H9 (cell line): ENCODE measurements around the gene TBX5. TPM values are rescaled to one million over a fixed set of nuclear protein-coding genes. Genes with fewer than 3 reads are reported as not detected.

Experiments used
- DNase-seq: peaks from one replicate; pipeline ENCODE4 v3.0.0-alpha.2; 2017
- H2AFZ ChIP-seq: one replicate; pipeline ENCODE4 v1.6.1; 2013; ENCODE audit warnings: mild to moderate bottlenecking, low read length, control low read depth, moderate library complexity
- H2AK5ac ChIP-seq: 2 replicates; pipeline ENCODE4 v1.6.1; 2013; ENCODE audit warnings: low read length, control low read depth, mixed read lengths; ENCODE audit not compliant: insufficient read length
- H2BK120ac ChIP-seq: one replicate; pipeline ENCODE4 v1.6.1; 2013; ENCODE audit warnings: low read depth, mild to moderate bottlenecking, low read length, control low read depth, inconsistent platforms; ENCODE audit not compliant: poor library complexity, severe bottlenecking
- H2BK12ac ChIP-seq: 2 replicates; pipeline ENCODE4 v1.6.1; 2013; ENCODE audit warnings: low read length, control low read depth, mixed read lengths, low read depth; ENCODE audit not compliant: insufficient read length
- H2BK15ac ChIP-seq: 2 replicates; pipeline ENCODE4 v1.6.1; 2013; ENCODE audit warnings: low read depth, low read length, control low read depth
- H2BK20ac ChIP-seq: one replicate; pipeline ENCODE4 v1.6.1; 2013; ENCODE audit warnings: low read depth, mild to moderate bottlenecking, low read length, control low read depth, inconsistent platforms; ENCODE audit not compliant: poor library complexity, severe bottlenecking
- H2BK5ac ChIP-seq: 2 replicates; pipeline ENCODE4 v1.6.1; 2013; ENCODE audit warnings: low read length, control low read depth, mixed read lengths; ENCODE audit not compliant: insufficient read length
- H3K14ac ChIP-seq: 2 replicates; pipeline ENCODE4 v1.6.1; 2013; ENCODE audit warnings: low read length, control low read depth; ENCODE audit not compliant: insufficient read depth
- H3K18ac ChIP-seq: 2 replicates; pipeline ENCODE4 v1.6.1; 2013; ENCODE audit warnings: low read depth, mild to moderate bottlenecking, mixed read lengths, low read length, control low read depth; ENCODE audit not compliant: insufficient read length
- H3K23ac ChIP-seq: 2 replicates; pipeline ENCODE4 v1.6.1; 2013; ENCODE audit warnings: low read length, control low read depth, mixed read lengths, low read depth; ENCODE audit not compliant: insufficient read length
- H3K23me2 ChIP-seq: 2 replicates; pipeline ENCODE4 v1.6.1; 2013; ENCODE audit warnings: low read depth, mild to moderate bottlenecking, mixed read lengths, low read length, control low read depth; ENCODE audit not compliant: insufficient read length, poor library complexity, severe bottlenecking
- H3K27ac ChIP-seq: 2 replicates; pipeline ENCODE4 v1.5.1; 2013; ENCODE audit warnings: low read length, control low read depth, mixed read lengths, low read depth; ENCODE audit not compliant: insufficient read length
- H3K27me3 ChIP-seq: 2 replicates; pipeline ENCODE4 v1.6.1; 2013; ENCODE audit warnings: low read length, control low read depth, inconsistent platforms; ENCODE audit not compliant: insufficient read depth
- H3K4ac ChIP-seq: 2 replicates; pipeline ENCODE4 v1.6.1; 2013; ENCODE audit warnings: low read depth, mild to moderate bottlenecking, control low read depth, inconsistent platforms, low read length, moderate library complexity
- H3K4me1 ChIP-seq: 2 replicates; pipeline ENCODE4 v1.6.1; 2013; ENCODE audit warnings: low read length, control low read depth, inconsistent platforms; ENCODE audit not compliant: insufficient read depth
- H3K4me2 ChIP-seq: 2 replicates; pipeline ENCODE4 v1.6.1; 2013; ENCODE audit warnings: low read length, control low read depth, mixed read lengths; ENCODE audit not compliant: insufficient read length, insufficient read depth
- H3K56ac ChIP-seq: 2 replicates; pipeline ENCODE4 v1.6.1; 2013; ENCODE audit warnings: low read depth, mild to moderate bottlenecking, mixed read lengths, low read length, control low read depth; ENCODE audit not compliant: insufficient read length
- H3K79me1 ChIP-seq: 2 replicates; pipeline ENCODE4 v1.6.1; 2013; ENCODE audit warnings: low read depth, mild to moderate bottlenecking, moderate library complexity, low read length, control low read depth, inconsistent platforms; ENCODE audit not compliant: insufficient read depth, poor library complexity, severe bottlenecking
- H3K79me2 ChIP-seq: 2 replicates; pipeline ENCODE4 v1.6.1; 2013; ENCODE audit warnings: low read length, control low read depth, inconsistent platforms; ENCODE audit not compliant: insufficient read depth
- H3K9ac ChIP-seq: 2 replicates; pipeline ENCODE4 v1.6.1; 2013; ENCODE audit warnings: low read length, control low read depth, mixed read lengths; ENCODE audit not compliant: insufficient read length; ENCODE audit errors: extremely low read depth
- H3K9me3 ChIP-seq: one replicate; pipeline ENCODE4 v1.6.1; 2013; ENCODE audit warnings: low read depth, low read length, inconsistent platforms; ENCODE audit not compliant: control insufficient read depth
- H3T11ph ChIP-seq: one replicate; pipeline ENCODE4 v1.6.1; 2013; ENCODE audit warnings: mild to moderate bottlenecking, low read length, control low read depth, inconsistent platforms
- H4K20me1 ChIP-seq: one replicate; pipeline ENCODE4 v1.6.1; 2013; ENCODE audit not compliant: control insufficient read depth, insufficient read length, insufficient read depth
- H4K5ac ChIP-seq: 2 replicates; pipeline ENCODE4 v1.6.1; 2013; ENCODE audit warnings: low read depth, mild to moderate bottlenecking, mixed read lengths, low read length, control low read depth; ENCODE audit not compliant: insufficient read length
- H4K8ac ChIP-seq: replicated peaks from 2 replicates; pipeline ENCODE4 v1.6.1; 2013; ENCODE audit warnings: low read length, control low read depth, mixed read lengths, low read depth; ENCODE audit not compliant: insufficient read length
- H4K91ac ChIP-seq: 2 replicates; pipeline ENCODE4 v1.6.1; 2013; ENCODE audit warnings: low read depth, mild to moderate bottlenecking, moderate library complexity, mixed read lengths, low read length, control low read depth; ENCODE audit not compliant: insufficient read length
- H3K27ac Mint-ChIP-seq, 3 experiments: 2 replicates in 2 of 3; 3 replicates in 1 of 3; pipeline ENCODE4 v1.8.0; 2020 to 2021; ENCODE audit warnings: mixed read lengths in 3 of 3, mild to moderate bottlenecking in 1 of 3, moderate library complexity in 1 of 3
- H3K27me3 Mint-ChIP-seq: 2 replicates; pipeline ENCODE4 v1.8.0; 2021; ENCODE audit warnings: low read depth, mild to moderate bottlenecking, moderate library complexity, mixed read lengths
- H3K36me3 Mint-ChIP-seq, 3 experiments: 2 replicates in 2 of 3; 3 replicates in 1 of 3; pipeline ENCODE4 v1.8.0; 2020 to 2021; ENCODE audit warnings: low read depth in 3 of 3, mixed read lengths in 3 of 3; ENCODE audit not compliant: insufficient read depth in 1 of 3
- H3K4me1 Mint-ChIP-seq, 2 experiments: 2 replicates each; pipeline ENCODE4 v1.8.0; 2020; ENCODE audit warnings: mixed read lengths in 2 of 2
- H3K4me3 Mint-ChIP-seq, 2 experiments: 2 replicates in 1 of 2; 3 replicates in 1 of 2; pipeline ENCODE4 v1.8.0; 2020 to 2021; ENCODE audit warnings: mild to moderate bottlenecking in 2 of 2, mixed read lengths in 2 of 2, moderate library complexity in 1 of 2
- H3K9me3 Mint-ChIP-seq, 2 experiments: 2 replicates in 1 of 2; 3 replicates in 1 of 2; pipeline ENCODE4 v1.8.0; 2020; ENCODE audit warnings: mild to moderate bottlenecking in 2 of 2, mixed read lengths in 2 of 2, moderate library complexity in 1 of 2
- CTCF ChIP-seq: fragments of 200-600 bp; sonication (generic); conservative IDR thresholded peaks from 3 replicates; pipeline ENCODE4 v1.8.0; 2021; ENCODE audit warnings: antibody characterized with exemption, mild to moderate bottlenecking
- WGBS: extraction: QIAGEN DNeasy Blood & Tissue Kit; methylation state at CpG from one replicate; pipeline ENCODE4 v1.1.7; 2013; ENCODE audit warnings: missing lambda C conversion rate, low lambda C conversion rate, mixed read lengths; ENCODE audit not compliant: insufficient read length; ENCODE audit errors: extremely low coverage; 5-methylcytosine and 5-hydroxymethylcytosine counted together
- total RNA-seq: library from RNA; stranded (reverse); gene quantifications from 2 replicates; pipeline ENCODE4 v1.2.1, GENCODE V29; 2021

The TBX5 gene
- total RNA-seq, 1 experiment from 2014 or later = not detected

- peaks cover 2% of the 10 kb centered on the region for H4K20me1 ChIP-seq
- Mint-ChIP-seq H3K4me1 (peaks cover 13 to 51% of the 10 kb centered on the region in 2 experiments), H3K27ac (no peak overlapping the region), H3K36me3 (no peaks in the 10 kb centered on the region), H3K27me3 (peaks cover 100% of the 10 kb centered on the region), H3K4me3 (no peak overlapping the region; a peak in 1 of 5 replicates), H3K9me3 (peaks cover 0 to 13% of the 10 kb centered on the region in 2 experiments; a peak in 3 of 5 replicates)
- no peak overlapping the region for H3K4ac ChIP-seq
- H4K91ac ChIP-seq = no peak overlapping the region
- H4K5ac ChIP-seq = no peak overlapping the region
- no peak overlapping the region for H3K56ac ChIP-seq
- no peak overlapping the region for H2AFZ ChIP-seq
- H2BK5ac ChIP-seq = no peak overlapping the region
- no peak overlapping the region for H2BK20ac ChIP-seq
- no peak for TF ChIP-seq CTCF
- WGBS = no CpG with 5 or more reads among the region's 37 CpGs
- H3K27ac ChIP-seq = no peak overlapping the region
- no peak overlapping the region for H3T11ph ChIP-seq
- no peak overlapping the region for H3K4me2 ChIP-seq
- no peak overlapping the region for H3K18ac ChIP-seq
- no peak overlapping the region for H2AK5ac ChIP-seq
- H3K79me2 ChIP-seq = no peaks in the 10 kb centered on the region
- no peak overlapping the region for H2BK120ac ChIP-seq
- H3K14ac ChIP-seq = no peak overlapping the region; the same call in 1 of the 2 replicates
- no peak overlapping the region for H3K9ac ChIP-seq
- peaks cover 92% of the 10 kb centered on the region for H3K27me3 ChIP-seq
- H3K9me3 ChIP-seq = no peaks in the 10 kb centered on the region
- no peaks in the 10 kb centered on the region for H3K79me1 ChIP-seq
- no peak overlapping the region for H4K8ac ChIP-seq
- H3K23ac ChIP-seq = no peak overlapping the region
- H3K23me2 ChIP-seq = no peaks in the 10 kb centered on the region
- no peak overlapping the region for H2BK15ac ChIP-seq
- H2BK12ac ChIP-seq = no peak overlapping the region
- DNase-seq = peak; percentile 54
- H3K4me1 ChIP-seq = peaks cover 6% of the 10 kb centered on the region; the same call in 1 of the 2 replicates
Measured at GRCh38 chr12:114447274-114447716, 41.4 kb upstream of the TBX5 start.
